Left lung (tissue), 10 donors: ENCODE results near the gene SSPN. TPM values are rescaled to one million over a fixed set of nuclear protein-coding genes. Genes with fewer than 3 reads are reported as not detected.

Experiments used
- ATAC-seq: fragments of 200-7000 bp; cut with Tn5 transposase; one replicate; pipeline ENCODE4 v1.9.1; 2020; ENCODE audit warnings: moderate library complexity
- DNase-seq, 4 donors: peaks; one replicate each; pipeline ENCODE4 v3.0.0-alpha.2; 2013 to 2020
- H3K27ac ChIP-seq, 2 donors: fragments of 200-600 bp; sonication (generic) in 1 of 2; one replicate each; pipeline versions ENCODE4 v1.5.0 to v1.8.0; 2020 to 2021
- H3K27me3 ChIP-seq, 2 donors: fragments of 200-600 bp; sonication (generic) in 1 of 2; one replicate each; pipeline versions ENCODE4 v1.5.0 to v1.8.0; 2020 to 2021
- H3K36me3 ChIP-seq, 2 donors: fragments of 200-600 bp; sonication (generic) in 1 of 2; one replicate each; pipeline versions ENCODE4 v1.5.0 to v1.8.0; 2020 to 2021
- H3K4me1 ChIP-seq, 2 donors: fragments of 200-600 bp; one replicate each; pipeline ENCODE4 v1.8.0; 2021
- H3K4me3 ChIP-seq, 2 donors: fragments of 200-600 bp; sonication (generic) in 1 of 2; one replicate each; pipeline versions ENCODE4 v1.5.0 to v1.8.0; 2020 to 2021; ENCODE audit warnings: mild to moderate bottlenecking in 1 of 2
- H3K9me3 ChIP-seq, 2 donors: fragments of 200-600 bp; sonication (generic) in 1 of 2; one replicate each; pipeline versions ENCODE4 v1.5.0 to v1.8.0; 2020 to 2021
- intact Hi-C, 2 donors: fragments of 100-400 bp; cut with DNase I; formaldehyde crosslinking; loops; one replicate each; pipeline versions ENCODE4 v1.11.2 to v1.14.2; 2022
- polyA plus RNA-seq, 6 donors: library from polyadenylated mRNA; unstranded; fragments of 120-200 nt; gene quantifications; one replicate each; pipeline ENCODE4 v1.2.1, GENCODE V29; 2013; ENCODE audit not compliant: insufficient read length in 6 of 6
- total RNA-seq, 2 donors: library from RNA; stranded (reverse); fragmentation: NEBNext Ultra II Directional; extraction: Animal tissue kit (Norgen Biotek cat#: 25700); gene quantifications; one replicate each; pipeline ENCODE4 v1.2.1, GENCODE V29; 2021
- TF ChIP-seq, protein P1 (sequence below), 2 donors: fragments of 200-600 bp; sonication (generic) in 1 of 2; IDR thresholded peaks; one replicate each; pipeline versions ENCODE4 v1.5.0 to v1.8.0; 2021; ENCODE audit warnings: antibody characterized with exemption in 2 of 2
- donor health status: DM: no; HTN: yes; CAD: no.
- donor health status: DM: no; HTN: no; CAD: no.

SSPN gene
- total and polyA plus RNA-seq, 8 donors, result 6.9 to 18.6 (median 14.7) TPM

DNA sequence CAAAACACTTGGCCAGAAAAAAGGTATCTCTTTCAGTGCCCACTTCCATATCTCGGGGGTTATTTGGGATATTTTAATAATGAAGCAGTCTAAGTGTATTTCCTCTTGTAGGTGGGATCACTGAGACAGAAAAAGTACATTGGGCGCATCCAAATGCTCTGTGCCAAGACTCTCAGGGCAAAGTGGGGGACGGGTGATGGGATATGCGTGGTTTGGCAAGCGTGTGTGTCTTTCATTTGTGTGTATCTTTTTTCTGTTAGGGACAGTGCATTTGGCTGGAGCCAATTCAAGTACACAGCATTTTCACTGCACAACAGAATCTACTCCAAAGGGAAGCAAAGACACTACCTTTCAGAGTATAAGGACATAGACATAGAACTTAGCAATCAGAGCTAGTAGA is 29.3 kb downstream of the SSPN start:
- H3K9me3 ChIP-seq, result no peaks in the 10 kb centered on the region
- peaks cover 0 to 8% of the 10 kb centered on the region in 2 donors for H3K4me1 ChIP-seq
- no peak overlapping the region for H3K27ac ChIP-seq
- TF ChIP-seq, protein P1, sequence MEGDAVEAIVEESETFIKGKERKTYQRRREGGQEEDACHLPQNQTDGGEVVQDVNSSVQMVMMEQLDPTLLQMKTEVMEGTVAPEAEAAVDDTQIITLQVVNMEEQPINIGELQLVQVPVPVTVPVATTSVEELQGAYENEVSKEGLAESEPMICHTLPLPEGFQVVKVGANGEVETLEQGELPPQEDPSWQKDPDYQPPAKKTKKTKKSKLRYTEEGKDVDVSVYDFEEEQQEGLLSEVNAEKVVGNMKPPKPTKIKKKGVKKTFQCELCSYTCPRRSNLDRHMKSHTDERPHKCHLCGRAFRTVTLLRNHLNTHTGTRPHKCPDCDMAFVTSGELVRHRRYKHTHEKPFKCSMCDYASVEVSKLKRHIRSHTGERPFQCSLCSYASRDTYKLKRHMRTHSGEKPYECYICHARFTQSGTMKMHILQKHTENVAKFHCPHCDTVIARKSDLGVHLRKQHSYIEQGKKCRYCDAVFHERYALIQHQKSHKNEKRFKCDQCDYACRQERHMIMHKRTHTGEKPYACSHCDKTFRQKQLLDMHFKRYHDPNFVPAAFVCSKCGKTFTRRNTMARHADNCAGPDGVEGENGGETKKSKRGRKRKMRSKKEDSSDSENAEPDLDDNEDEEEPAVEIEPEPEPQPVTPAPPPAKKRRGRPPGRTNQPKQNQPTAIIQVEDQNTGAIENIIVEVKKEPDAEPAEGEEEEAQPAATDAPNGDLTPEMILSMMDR (IDR thresholded peaks at IDR 0.05), result no peak
- DNase-seq (no peak), ATAC-seq (no peak)
- peaks cover 18 to 30% of the 10 kb centered on the region in 2 donors for H3K27me3 ChIP-seq
- intact Hi-C loops, result no loop called here
- H3K4me3 ChIP-seq, result no peak overlapping the region
- H3K36me3 ChIP-seq, result no peaks in the 10 kb centered on the region

- H3K4me1 ChIP-seq, result peaks cover 0 to 8% of the 10 kb centered on the region in 2 donors
- TF ChIP-seq, protein P1 (IDR thresholded peaks at IDR 0.05), result no peak
- DNase-seq (no peak), ATAC-seq (no peak)
- no peak overlapping the region for H3K27ac ChIP-seq
- H3K36me3 ChIP-seq, result no peaks in the 10 kb centered on the region
- peak overlapping the region in 1 of 2 donors; percentile 25 for H3K4me3 ChIP-seq
- H3K9me3 ChIP-seq, result no peaks in the 10 kb centered on the region
- peaks cover 18 to 30% of the 10 kb centered on the region in 2 donors for H3K27me3 ChIP-seq
- intact Hi-C loops, result no loop called here
Observed at GRCh38 chr12:26226122-26226521, 30.7 kb downstream of the SSPN start.

- H3K27ac ChIP-seq, result no peak overlapping the region
- H3K4me1 ChIP-seq, result peaks cover 0 to 8% of the 10 kb centered on the region in 2 donors
- intact Hi-C loops, result no loop called here
- DNase-seq, result peak in 3 of 4 donors; percentile 31 to 79 (median 43)
- peak overlapping the region; percentile 16 to 25 for H3K4me3 ChIP-seq
- TF ChIP-seq, protein P1 (IDR thresholded peaks at IDR 0.05), result no peak
- no peaks in the 10 kb centered on the region for H3K36me3 ChIP-seq
- H3K9me3 ChIP-seq, result no peaks in the 10 kb centered on the region
- ATAC-seq, result peak; percentile 80
- peaks cover 18 to 30% of the 10 kb centered on the region in 2 donors for H3K27me3 ChIP-seq
Observed at GRCh38 chr12:26226629-26227360, 31.4 kb downstream of the SSPN start.

DNA sequence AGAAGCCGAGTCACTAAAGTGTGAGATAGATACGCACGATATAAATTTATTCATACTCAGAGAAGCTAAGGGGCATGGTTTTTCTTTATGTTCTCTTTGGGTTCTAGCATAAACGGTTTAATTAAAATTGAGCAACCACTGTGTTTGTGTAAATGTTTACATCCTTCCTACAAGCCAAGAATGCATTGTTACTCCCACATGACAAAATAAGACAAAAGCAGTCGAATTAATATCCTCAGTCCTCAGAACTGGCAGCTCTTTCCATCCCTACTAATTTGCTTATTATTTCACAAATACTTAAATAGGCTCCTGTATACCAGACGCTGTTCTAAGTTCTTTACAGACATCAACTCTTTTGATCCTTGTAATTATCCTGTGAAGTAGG is 32.0 kb downstream of the SSPN start:
- no peak overlapping the region for H3K27ac ChIP-seq
- H3K4me1 ChIP-seq, result peaks cover 0 to 8% of the 10 kb centered on the region in 2 donors
- H3K27me3 ChIP-seq, result peaks cover 18 to 30% of the 10 kb centered on the region in 2 donors
- ATAC-seq (no peak), DNase-seq (peak in 1 of 4 donors; percentile 19)
- TF ChIP-seq, protein P1 (IDR thresholded peaks at IDR 0.05), result no peak
- peak overlapping the region in 1 of 2 donors; percentile 16 for H3K4me3 ChIP-seq
- no peaks in the 10 kb centered on the region for H3K36me3 ChIP-seq
- no peaks in the 10 kb centered on the region for H3K9me3 ChIP-seq
- intact Hi-C loops, result no loop called here

GRCh38 chr12:26229910-26230309 is 34.5 kb downstream of the SSPN start:
- no peak for ATAC-seq
- H3K9me3 ChIP-seq, result no peaks in the 10 kb centered on the region
- H3K27me3 ChIP-seq, result peaks cover 18 to 30% of the 10 kb centered on the region in 2 donors
- TF ChIP-seq, protein P1 (IDR thresholded peaks at IDR 0.05), result no peak
- H3K36me3 ChIP-seq, result no peaks in the 10 kb centered on the region
- no peak overlapping the region for H3K27ac ChIP-seq
- no peak for DNase-seq
- H3K4me3 ChIP-seq, result no peak overlapping the region
- peaks cover 0 to 8% of the 10 kb centered on the region in 2 donors for H3K4me1 ChIP-seq
- intact Hi-C loops, result no loop called here
